Hepatocyte (in vitro differentiated cells): Measurements from ENCODE around the gene NOSTRIN.

Experiments used
- CTCF ChIP-seq: fragments of 200-600 bp; sonication (generic); IDR thresholded peaks from 2 replicates; pipeline ENCODE4 v1.5.1; 2016; ENCODE audit warnings: antibody characterized with exemption, mild to moderate bottlenecking; ENCODE audit not compliant: poor library complexity
- EZH2 ChIP-seq: fragments of 200-600 bp; sonication (generic); IDR thresholded peaks from 2 replicates; pipeline ENCODE4 v1.6.1; 2016; ENCODE audit warnings: antibody characterized with exemption, mild to moderate bottlenecking, borderline replicate concordance

GRCh38 chr2:168843253-168843652, 40.8 kb downstream of the NOSTRIN start:
- TF ChIP-seq EZH2 (no peak), CTCF (no peak)
